ENCODE data around the gene LRFN5.

DNA sequence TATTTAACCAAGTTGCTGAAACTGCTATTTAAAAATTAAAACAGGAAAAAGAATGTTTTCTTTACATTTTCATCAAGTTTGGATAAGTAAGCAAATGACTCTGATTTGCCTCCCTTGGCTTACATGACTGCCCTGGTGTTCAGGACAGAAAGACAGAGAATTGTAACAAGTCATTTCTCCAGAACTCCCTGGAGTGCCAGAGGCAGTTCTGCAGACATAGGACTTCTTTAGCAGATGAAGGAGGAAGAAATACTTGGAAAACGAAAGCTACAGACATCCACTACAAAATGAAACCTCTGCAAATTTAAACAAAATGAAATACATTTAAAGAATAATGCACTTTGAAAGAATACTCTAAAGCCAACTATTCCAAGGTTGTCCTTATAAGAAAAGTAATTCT is 253.9 kb downstream of the LRFN5 start:
- no peak for TF ChIP-seq EZH2 (IDR thresholded peaks at IDR 0.05; ENCODE audit: borderline replicate concordance, low read length)
- TF ChIP-seq, protein P1, sequence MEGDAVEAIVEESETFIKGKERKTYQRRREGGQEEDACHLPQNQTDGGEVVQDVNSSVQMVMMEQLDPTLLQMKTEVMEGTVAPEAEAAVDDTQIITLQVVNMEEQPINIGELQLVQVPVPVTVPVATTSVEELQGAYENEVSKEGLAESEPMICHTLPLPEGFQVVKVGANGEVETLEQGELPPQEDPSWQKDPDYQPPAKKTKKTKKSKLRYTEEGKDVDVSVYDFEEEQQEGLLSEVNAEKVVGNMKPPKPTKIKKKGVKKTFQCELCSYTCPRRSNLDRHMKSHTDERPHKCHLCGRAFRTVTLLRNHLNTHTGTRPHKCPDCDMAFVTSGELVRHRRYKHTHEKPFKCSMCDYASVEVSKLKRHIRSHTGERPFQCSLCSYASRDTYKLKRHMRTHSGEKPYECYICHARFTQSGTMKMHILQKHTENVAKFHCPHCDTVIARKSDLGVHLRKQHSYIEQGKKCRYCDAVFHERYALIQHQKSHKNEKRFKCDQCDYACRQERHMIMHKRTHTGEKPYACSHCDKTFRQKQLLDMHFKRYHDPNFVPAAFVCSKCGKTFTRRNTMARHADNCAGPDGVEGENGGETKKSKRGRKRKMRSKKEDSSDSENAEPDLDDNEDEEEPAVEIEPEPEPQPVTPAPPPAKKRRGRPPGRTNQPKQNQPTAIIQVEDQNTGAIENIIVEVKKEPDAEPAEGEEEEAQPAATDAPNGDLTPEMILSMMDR (IDR thresholded peaks at IDR 0.05; ENCODE audit: low read length) = no peak

All from OCI-LY1 (cell line).